H1 (cell line): ENCODE measurements around the gene HOXA10. TPM values are rescaled to one million over a fixed set of nuclear protein-coding genes. Genes with fewer than 3 reads are reported as not detected.

Experiments used
- CTCF ChIA-PET: fragments of 300-600 bp; sonication (Branson Sonifier 250); formaldehyde crosslinking; loops from one replicate; lab custom pipeline; 2021; ENCODE audit not compliant: partially characterized antibody; lab: Charles Lee
- POLR2A ChIA-PET: fragments of 300-600 bp; sonication (Branson Sonifier 250); formaldehyde crosslinking; loops from one replicate; lab custom pipeline; 2021; ENCODE audit warnings: inconsistent platforms; ENCODE audit not compliant: partially characterized antibody; lab: Charles Lee
- DNase-seq, 2 experiments: peaks; one replicate each; pipeline versions ENCODE4 v3.0.0 to v3.0.0-alpha.2; 2010 to 2022; ENCODE audit warnings: low spot score in 2 of 2, low read depth in 1 of 2, mixed read lengths in 1 of 2
- FAIRE-seq: peaks from 2 replicates; lab custom pipeline; 2011; peaks lifted over from hg19 to GRCh38; lab: Jason Lieb, UNC
- H2AFZ ChIP-seq: 2 replicates; pipeline ENCODE4 v1.8.1; 2012; ENCODE audit warnings: low read length, inconsistent platforms
- H2AK5ac ChIP-seq: 2 replicates; pipeline ENCODE4 v1.6.1; 2013; ENCODE audit warnings: low read depth, low read length
- H2BK120ac ChIP-seq: replicated peaks from 2 replicates; pipeline ENCODE3; 2013; ENCODE audit warnings: low read depth, low read length, inconsistent platforms
- H2BK12ac ChIP-seq: 2 replicates; pipeline ENCODE4 v1.6.1; 2013; ENCODE audit warnings: low read depth, low read length
- H2BK15ac ChIP-seq: 2 replicates; pipeline ENCODE4 v1.6.1; 2013; ENCODE audit warnings: low read length
- H2BK20ac ChIP-seq: 2 replicates; pipeline ENCODE4 v1.6.1; 2013; ENCODE audit warnings: low read length
- H2BK5ac ChIP-seq: 2 replicates; pipeline ENCODE4 v1.6.1; 2013; ENCODE audit warnings: low read depth, low read length
- H3K14ac ChIP-seq: 2 replicates; pipeline ENCODE4 v1.6.1; 2013; ENCODE audit warnings: inconsistent platforms; ENCODE audit not compliant: insufficient read length
- H3K18ac ChIP-seq: 2 replicates; pipeline ENCODE4 v1.6.1; 2013; ENCODE audit warnings: low read length; ENCODE audit errors: extremely low read depth
- H3K23ac ChIP-seq: 2 replicates; pipeline ENCODE4 v1.6.1; 2013; ENCODE audit warnings: inconsistent platforms; ENCODE audit not compliant: insufficient read length
- H3K23me2 ChIP-seq: 2 replicates; pipeline ENCODE4 v1.6.1; 2013; ENCODE audit warnings: low read depth, low read length
- H3K27ac ChIP-seq: 2 replicates; pipeline ENCODE4 v1.6.1; 2011; ENCODE audit warnings: low read depth, low read length, inconsistent platforms
- H3K27me3 ChIP-seq, 4 experiments: replicated peaks in 1 of 4; 1 replicate in 1 of 4; 2 replicates in 3 of 4; pipeline versions ENCODE4 v1.6.1 to v1.8.1; 2011 to 2013; ENCODE audit warnings: low read length in 3 of 4, mild to moderate bottlenecking in 3 of 4, inconsistent platforms in 2 of 4, mixed read lengths in 2 of 4, moderate library complexity in 1 of 4; ENCODE audit not compliant: control insufficient read depth in 3 of 4, insufficient read depth in 3 of 4; ENCODE audit errors: extremely low read depth in 1 of 4
- H3K36me3 ChIP-seq, 4 experiments: 2 replicates each; pipeline versions ENCODE4 v1.6.1 to v1.8.1; 2011 to 2013; ENCODE audit warnings: mild to moderate bottlenecking in 4 of 4, low read length in 3 of 4, moderate library complexity in 2 of 4, control low read depth in 1 of 4, inconsistent platforms in 1 of 4; ENCODE audit not compliant: insufficient read depth in 4 of 4, control insufficient read depth in 2 of 4
- H3K4ac ChIP-seq: replicated peaks from 2 replicates; pipeline ENCODE3; 2013; ENCODE audit warnings: low read length, low read depth, mixed read lengths, inconsistent platforms; ENCODE audit not compliant: insufficient read length
- H3K4me1 ChIP-seq, 4 experiments: replicated peaks in 1 of 4; 1 replicate in 1 of 4; 2 replicates in 3 of 4; pipeline versions ENCODE4 v1.6.1 to v1.8.1; 2011 to 2013; ENCODE audit warnings: low read length in 3 of 4, inconsistent platforms in 2 of 4, mixed read lengths in 1 of 4; ENCODE audit not compliant: insufficient read depth in 4 of 4, control insufficient read depth in 3 of 4
- H3K4me2 ChIP-seq, 2 experiments: 2 replicates each; pipeline versions ENCODE4 v1.6.1 to v1.8.1; 2011 to 2013; ENCODE audit warnings: low read depth in 2 of 2, low read length in 2 of 2, control low read depth in 1 of 2, inconsistent platforms in 1 of 2, mild to moderate bottlenecking in 1 of 2; ENCODE audit not compliant: insufficient read depth in 1 of 2
- H3K4me3 ChIP-seq, 4 experiments: fragments of 200-600, 300-600 bp in 1 of 4; sonication (generic), shearing (Covaris generic), sonication (Bioruptor Twin) in 1 of 4; 2 replicates each; pipeline versions ENCODE4 v1.5.1 to v1.8.1; 2011 to 2016; ENCODE audit warnings: low read length in 4 of 4, low read depth in 3 of 4, control low read depth in 2 of 4, inconsistent platforms in 2 of 4, mild to moderate bottlenecking in 2 of 4, mixed read lengths in 1 of 4, moderate library complexity in 1 of 4; ENCODE audit not compliant: insufficient read depth in 2 of 4; ENCODE audit errors: extremely low read depth in 1 of 4
- H3K56ac ChIP-seq: replicated peaks from 2 replicates; pipeline ENCODE3; 2013; ENCODE audit warnings: low read depth, mild to moderate bottlenecking, mixed read lengths, low read length, inconsistent platforms; ENCODE audit not compliant: insufficient read length
- H3K79me1 ChIP-seq: 2 replicates; pipeline ENCODE4 v1.6.1; 2013; ENCODE audit warnings: low read depth, low read length, control low read depth
- H3K79me2 ChIP-seq, 2 experiments: 2 replicates each; pipeline versions ENCODE4 v1.6.1 to v1.8.1; 2012 to 2013; ENCODE audit warnings: low read length in 2 of 2, mild to moderate bottlenecking in 2 of 2, inconsistent platforms in 1 of 2; ENCODE audit not compliant: insufficient read depth in 2 of 2, control insufficient read depth in 1 of 2
- H3K9ac ChIP-seq, 4 experiments: replicated peaks in 1 of 4; 1 replicate in 1 of 4; 2 replicates in 3 of 4; pipeline versions ENCODE4 v1.6.1 to v1.8.1; 2011 to 2013; ENCODE audit warnings: low read depth in 3 of 4, low read length in 3 of 4, control low read depth in 2 of 4, mild to moderate bottlenecking in 2 of 4, moderate library complexity in 2 of 4, inconsistent platforms in 1 of 4; ENCODE audit errors: extremely low read depth in 1 of 4
- H3K9me3 ChIP-seq, 2 experiments: 2 replicates each; pipeline versions ENCODE4 v1.6.1 to v1.8.1; 2012 to 2013; ENCODE audit warnings: mild to moderate bottlenecking in 2 of 2, moderate library complexity in 2 of 2, control low read depth in 1 of 2, inconsistent platforms in 1 of 2, low read depth in 1 of 2, low read length in 1 of 2, mixed read lengths in 1 of 2; ENCODE audit not compliant: insufficient read depth in 2 of 2
- H4K20me1 ChIP-seq, 2 experiments: replicated peaks in 1 of 2; 2 replicates each; pipeline versions ENCODE3 to v1.8.1; 2011 to 2013; ENCODE audit warnings: inconsistent platforms in 2 of 2, low read length in 2 of 2, mild to moderate bottlenecking in 1 of 2; ENCODE audit not compliant: insufficient read depth in 2 of 2, control insufficient read depth in 1 of 2
- H4K5ac ChIP-seq: 2 replicates; pipeline ENCODE4 v1.6.1; 2013; ENCODE audit warnings: low read length, low read depth, mixed read lengths, inconsistent platforms; ENCODE audit not compliant: insufficient read length
- H4K8ac ChIP-seq: 2 replicates; pipeline ENCODE4 v1.8.0; 2013; ENCODE audit warnings: mild to moderate bottlenecking, moderate library complexity, low read length, inconsistent platforms; ENCODE audit not compliant: insufficient read depth; ENCODE audit errors: extremely low read depth
- H4K91ac ChIP-seq: replicated peaks from 2 replicates; pipeline ENCODE3; 2013; ENCODE audit warnings: low read length, mixed read lengths, inconsistent platforms; ENCODE audit not compliant: insufficient read length
- BACH1 ChIP-seq: IDR thresholded peaks from 2 replicates; pipeline ENCODE4 v1.6.1; 2012; ENCODE audit warnings: low read length, improper control_type of control experiment
- CBX8 ChIP-seq: fragments of 300-800, 300-1000 bp; sonication (generic); IDR thresholded peaks from 2 replicates; pipeline ENCODE4 v1.7.1; 2016; ENCODE audit warnings: low read depth, low read length, borderline replicate concordance
- CTBP2 ChIP-seq: IDR thresholded peaks from 2 replicates; pipeline ENCODE4 v1.7.0; 2011; ENCODE audit warnings: borderline replicate concordance, mild to moderate bottlenecking, moderate library complexity, mixed read lengths, low read length; ENCODE audit not compliant: insufficient read depth, insufficient read length
- EGR1 ChIP-seq: IDR thresholded peaks from 2 replicates; pipeline ENCODE4 v1.6.1; 2011; ENCODE audit warnings: low read depth, low read length, borderline replicate concordance
- KDM1A ChIP-seq: fragments of 200-600, 300-600 bp; sonication (generic); IDR thresholded peaks from 2 replicates; pipeline ENCODE4 v1.7.1; 2016; ENCODE audit warnings: mild to moderate bottlenecking, low read length, borderline replicate concordance
- MAX ChIP-seq: IDR thresholded peaks from 2 replicates; pipeline ENCODE4 v1.6.1; 2012; ENCODE audit warnings: inconsistent platforms
- USF2 ChIP-seq: IDR thresholded peaks from 2 replicates; pipeline ENCODE4 v1.6.1; 2011; ENCODE audit warnings: low read length, improper control_type of control experiment
- WGBS, 2 experiments: shearing (Covaris generic) in 1 of 2; methylation state at CpG; one replicate each; pipeline versions ENCODE4 v1.1.6 to v1.1.7; 2013 to 2015; ENCODE audit warnings: low lambda C conversion rate in 2 of 2, mixed read lengths in 2 of 2, inconsistent platforms in 1 of 2, low coverage in 1 of 2, missing lambda C conversion rate in 1 of 2; ENCODE audit not compliant: insufficient replicate concordance in 2 of 2, insufficient coverage in 1 of 2, insufficient read length in 1 of 2; ENCODE audit errors: extremely low coverage in 1 of 2, missing lambda C conversion rate in 1 of 2; 5-methylcytosine and 5-hydroxymethylcytosine counted together
- polyA plus RNA-seq, 7 experiments: library from polyadenylated mRNA; depleted of rRNA in 3 of 7; stranded (reverse) in 5 of 7; unstranded in 2 of 7; fragments of >200 nt in 5 of 7; fragments of 200-250 nt in 2 of 7; gene quantifications; 1 replicate in 5 of 7; 2 replicates in 1 of 7; 4 replicates in 1 of 7; pipeline versions ENCODE4 v1.2.1 to v1.2.3, GENCODE V29; 2011 to 2013; ENCODE audit warnings: missing spikeins in 2 of 7, mixed read lengths in 2 of 7
- total RNA-seq: library from RNA; stranded (reverse); fragmentation: NEBNext Ultra II Directional; extraction: Animal tissue kit (Norgen Biotek cat#: 25700); gene quantifications from 2 replicates; pipeline ENCODE4 v1.2.1, GENCODE V29; 2021
- TF ChIP-seq, protein P1 (sequence below): IDR thresholded peaks from 2 replicates; pipeline ENCODE4 v1.6.1; 2011; ENCODE audit warnings: low read depth, mild to moderate bottlenecking, low read length; ENCODE audit not compliant: insufficient read depth

Gene HOXA10
- total and polyA plus RNA-seq, 2 of the 8 experiments (the other 6 are each of a cell fraction or from before 2014, with no cell fraction given): not detected

GRCh38 chr7:27130540-27131389, 43.4 kb downstream of the HOXA10 start, which contains the start of gene HOXA4:
Gene HOXA4 (minus strand): TSS chr7:27130757. CDS start chr7:27130733, 24 bp downstream.
- Histone ChIP-seq H3K56ac (no peak within 1 kb of the TSS), H3K4me2 (peak within 1 kb of the TSS; percentile 56 to 63), H3K4ac (no peak within 1 kb of the TSS), H3K79me1 (no peaks in the 10 kb centered on the region), H3K27me3 (peaks cover 97 to 100% (median 100%) of the 10 kb centered on the region in 4 experiments), H2AK5ac (no peak within 1 kb of the TSS), H3K27ac (no peak within 1 kb of the TSS), H3K9ac (no peak within 1 kb of the TSS), H2BK12ac (no peak within 1 kb of the TSS), H3K79me2 (no peaks in the 10 kb centered on the region), H4K5ac (no peak within 1 kb of the TSS), H2BK120ac (no peak within 1 kb of the TSS), H3K4me1 (peaks cover 0 to 4% (median 2%) of the 10 kb centered on the region in 4 experiments; a peak in 4 of 7 replicates), H3K4me3 (peak within 1 kb of the TSS; percentile 19 to 60 (median 36); a peak in 7 of 8 replicates), H2BK20ac (no peak within 1 kb of the TSS), H3K36me3 (peaks cover 0 to 16% (median 0%) of the 10 kb centered on the region in 4 experiments; a peak in 2 of 8 replicates), H3K18ac (no peak within 1 kb of the TSS), H2BK15ac (no peak within 1 kb of the TSS), H3K23me2 (peaks cover 4% of the 10 kb centered on the region; the same call in 1 of the 2 replicates), H4K91ac (no peak within 1 kb of the TSS), H2BK5ac (no peak within 1 kb of the TSS), H4K20me1 (peaks cover 11 to 28% of the 10 kb centered on the region in 2 experiments), H4K8ac (no peak within 1 kb of the TSS), H3K9me3 (peaks cover 0 to 4% of the 10 kb centered on the region in 2 experiments; a peak in 1 of 4 replicates), H3K14ac (no peak within 1 kb of the TSS), H3K23ac (no peak within 1 kb of the TSS), H2AFZ (no peak within 1 kb of the TSS)
- CTCF ChIA-PET: interaction anchor here (0.8 to 2.7 kb wide), 11 partner anchors 11 to 444 kb away, joined by 3 to 13 read pairs (median 3); partner anchors contain the start of genes HOXA3, HOXA5 and HOXA9
- POLR2A ChIA-PET: no interaction called here
- 4% methylated on average over 19 of the region's 67 CpGs; no CpG with 5 or more reads in 1 of the 2 experiments for WGBS, 2 experiments
- DNase-seq (peak in 1 of 2 experiments; percentile 91), FAIRE-seq (no peak)
- TF ChIP-seq KDM1A (peak; percentile 72; the same call in 1 of the 2 replicates), EGR1 (0 out of 2 replicates have a peak, but pooled peaks have one; percentile 11), USF2 (peak; percentile 95), MAX (peak; percentile 75), CTBP2 (peak; percentile 61), CBX8 (no peak), BACH1 (0 out of 2 replicates have a peak, but pooled peaks have one; percentile 19)
- TF ChIP-seq, protein P1, sequence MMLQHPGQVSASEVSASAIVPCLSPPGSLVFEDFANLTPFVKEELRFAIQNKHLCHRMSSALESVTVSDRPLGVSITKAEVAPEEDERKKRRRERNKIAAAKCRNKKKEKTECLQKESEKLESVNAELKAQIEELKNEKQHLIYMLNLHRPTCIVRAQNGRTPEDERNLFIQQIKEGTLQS: peak; percentile 91
